DOHH2 (cell line): ENCODE data around the gene CHEK2.
"Not testable (repeated sequence)": the region's sequence is repeated elsewhere in the genome, so short reads cannot be mapped to it uniquely, and the experiment has no call there.

Experiments
- EZH2phosphoT487 ChIP-seq: fragments of 200-600 bp; sonication (generic); IDR thresholded peaks from 2 replicates; pipeline ENCODE4 v1.6.1; 2017; ENCODE audit warnings: borderline replicate concordance, mild to moderate bottlenecking, antibody characterized with exemption, low read length, moderate library complexity, mixed read lengths
- TF ChIP-seq, protein P1 (sequence below): fragments of 200-600 bp; sonication (generic); IDR thresholded peaks from one replicate; pipeline ENCODE4 v1.5.1; 2014; ENCODE audit warnings: antibody characterized with exemption, mild to moderate bottlenecking, low read depth, low read length; ENCODE audit not compliant: poor library complexity, severe bottlenecking

DNA sequence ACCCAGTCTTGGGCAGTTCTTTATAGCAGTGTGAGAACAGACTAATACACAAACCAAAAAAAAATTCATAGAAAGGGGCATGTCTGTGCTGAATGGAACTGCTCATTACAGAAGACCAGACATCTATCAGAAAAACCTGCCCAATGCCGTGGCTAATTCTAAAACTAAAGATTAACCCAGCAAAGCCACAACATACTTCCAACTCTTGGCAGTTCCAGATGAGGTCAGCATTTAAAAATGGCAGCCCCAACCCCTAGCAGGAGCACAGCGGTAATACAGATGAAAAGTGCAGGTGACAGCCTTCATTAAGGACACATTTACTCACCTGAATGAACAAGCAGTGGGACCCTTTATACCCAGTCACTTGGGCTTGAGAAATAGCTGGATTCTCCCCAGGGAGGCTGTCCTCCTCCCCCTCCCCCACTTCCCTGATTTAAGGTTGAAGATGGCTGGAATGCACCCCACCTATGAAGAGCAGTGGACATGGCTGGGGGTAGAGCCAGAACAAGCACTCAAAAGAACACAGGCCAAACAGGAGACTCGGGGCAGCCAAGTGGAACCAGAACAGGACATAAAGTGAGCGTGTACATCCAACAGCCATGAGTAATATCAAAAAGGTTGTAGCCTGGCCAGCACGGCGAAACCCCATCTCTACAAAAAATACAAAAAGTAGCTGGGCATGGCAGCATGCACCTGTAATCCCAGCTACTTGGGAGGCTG lies 48.4 kb downstream of the CHEK2 start:
- TF ChIP-seq, protein P1, sequence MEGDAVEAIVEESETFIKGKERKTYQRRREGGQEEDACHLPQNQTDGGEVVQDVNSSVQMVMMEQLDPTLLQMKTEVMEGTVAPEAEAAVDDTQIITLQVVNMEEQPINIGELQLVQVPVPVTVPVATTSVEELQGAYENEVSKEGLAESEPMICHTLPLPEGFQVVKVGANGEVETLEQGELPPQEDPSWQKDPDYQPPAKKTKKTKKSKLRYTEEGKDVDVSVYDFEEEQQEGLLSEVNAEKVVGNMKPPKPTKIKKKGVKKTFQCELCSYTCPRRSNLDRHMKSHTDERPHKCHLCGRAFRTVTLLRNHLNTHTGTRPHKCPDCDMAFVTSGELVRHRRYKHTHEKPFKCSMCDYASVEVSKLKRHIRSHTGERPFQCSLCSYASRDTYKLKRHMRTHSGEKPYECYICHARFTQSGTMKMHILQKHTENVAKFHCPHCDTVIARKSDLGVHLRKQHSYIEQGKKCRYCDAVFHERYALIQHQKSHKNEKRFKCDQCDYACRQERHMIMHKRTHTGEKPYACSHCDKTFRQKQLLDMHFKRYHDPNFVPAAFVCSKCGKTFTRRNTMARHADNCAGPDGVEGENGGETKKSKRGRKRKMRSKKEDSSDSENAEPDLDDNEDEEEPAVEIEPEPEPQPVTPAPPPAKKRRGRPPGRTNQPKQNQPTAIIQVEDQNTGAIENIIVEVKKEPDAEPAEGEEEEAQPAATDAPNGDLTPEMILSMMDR = not testable (repeated sequence)
- not testable (repeated sequence) for TF ChIP-seq EZH2phosphoT487
